SK-N-SH treated with all-trans-retinoic acid at 6 μM for 48 hours (cell line): ENCODE data around the gene ST14.

ENCODE experiments used
- ARNTL ChIP-seq: fragments of 450-650 bp; formaldehyde crosslinking; IDR thresholded peaks from 2 replicates; pipeline ENCODE4 v1.5.0; 2020; ENCODE audit warnings: low read depth, mild to moderate bottlenecking, moderate library complexity, borderline replicate concordance
- CSRNP3 ChIP-seq: fragments of 250-450 bp; sonication (Bioruptor Pico); IDR thresholded peaks from 2 replicates; pipeline ENCODE4 v1.5.1; 2021; ENCODE audit warnings: mild to moderate bottlenecking, moderate library complexity
- ZNF8 ChIP-seq: fragments of 450-650 bp; formaldehyde crosslinking; IDR thresholded peaks from 2 replicates; pipeline ENCODE4 v1.5.0; 2020; ENCODE audit warnings: mild to moderate bottlenecking, moderate library complexity

- TF ChIP-seq CSRNP3 (CRISPR knock-in tag) (no peak), ZNF8 (no peak), ARNTL (CRISPR knock-in tag) (no peak)
Observed at GRCh38 chr11:130123414-130124040, 36.1 kb upstream of the ST14 start.
